DND-41 (cell line): ENCODE data around the gene ERMARD.

Experiments used
- ATAC-seq: fragments of 200-7000 bp; cut with Tn5 transposase; 3 replicates; pipeline ENCODE4 v1.9.1; 2021; ENCODE audit warnings: low read depth; ENCODE audit not compliant: insufficient read depth
- DNase-seq: peaks from one replicate; pipeline ENCODE4 v3.0.0-alpha.2; 2020
- H2AFZ ChIP-seq: 2 replicates; pipeline ENCODE4 v1.6.0; 2012; ENCODE audit warnings: low read depth, low read length
- H3K27ac ChIP-seq: 2 replicates; pipeline ENCODE4 v1.5.1; 2012; ENCODE audit warnings: low read length, inconsistent platforms
- H3K27me3 ChIP-seq: fragments of 200-600 bp; sonication (generic); 2 replicates; pipeline ENCODE4 v1.6.0; 2012; ENCODE audit warnings: low read length, mild to moderate bottlenecking, inconsistent platforms; ENCODE audit not compliant: insufficient read depth, poor library complexity
- H3K36me3 ChIP-seq: 2 replicates; pipeline ENCODE4 v1.5.1; 2012; ENCODE audit warnings: low read length, inconsistent platforms; ENCODE audit not compliant: insufficient read depth
- H3K4me1 ChIP-seq: 2 replicates; pipeline ENCODE4 v1.5.1; 2012; ENCODE audit warnings: mild to moderate bottlenecking, low read length; ENCODE audit not compliant: insufficient read depth
- H3K4me2 ChIP-seq: 2 replicates; pipeline ENCODE4 v1.6.0; 2012; ENCODE audit warnings: mild to moderate bottlenecking, moderate library complexity, low read length, inconsistent platforms; ENCODE audit not compliant: insufficient read depth
- H3K4me3 ChIP-seq, 2 experiments: fragments of 200-600 bp in 1 of 2; shearing (Covaris generic) in 1 of 2; 2 replicates each; pipeline ENCODE4 v1.5.1; 2012 to 2016; ENCODE audit warnings: inconsistent platforms in 2 of 2, low read length in 2 of 2, mild to moderate bottlenecking in 2 of 2, low read depth in 1 of 2, moderate library complexity in 1 of 2
- H3K79me2 ChIP-seq: 2 replicates; pipeline ENCODE4 v1.6.0; 2012; ENCODE audit warnings: low read length, inconsistent platforms; ENCODE audit not compliant: insufficient read depth
- H3K9ac ChIP-seq: 2 replicates; pipeline ENCODE4 v1.6.0; 2012; ENCODE audit warnings: low read depth, mild to moderate bottlenecking, inconsistent platforms, low read length, moderate library complexity
- H3K9me3 ChIP-seq: 2 replicates; pipeline ENCODE4 v1.5.1; 2012; ENCODE audit warnings: low read length, moderate library complexity, mild to moderate bottlenecking, inconsistent platforms; ENCODE audit not compliant: insufficient read depth, severe bottlenecking
- H4K20me1 ChIP-seq: 2 replicates; pipeline ENCODE4 v1.6.0; 2012; ENCODE audit warnings: low read length; ENCODE audit not compliant: insufficient read depth
- CTCF ChIP-seq: IDR thresholded peaks from 2 replicates; pipeline ENCODE4 v1.5.1; 2012; ENCODE audit warnings: borderline replicate concordance, low read length, moderate library complexity, mild to moderate bottlenecking; ENCODE audit not compliant: poor library complexity, severe bottlenecking; ENCODE audit errors: extremely low read depth
- EZH2 ChIP-seq: IDR thresholded peaks from 3 replicates; pipeline ENCODE4 v1.6.1; 2012; ENCODE audit warnings: borderline replicate concordance, low read depth, mild to moderate bottlenecking, moderate library complexity, low read length, inconsistent platforms; ENCODE audit not compliant: severe bottlenecking

Gene ERMARD

GRCh38 chr6:169751242-169752073 lies at the start of gene ERMARD, which contains the start of gene DYNLT2:
Gene ERMARD, plus strand, starts transcription at chr6:169751622. Its CDS starts 36 bp downstream, at chr6:169751658.
Gene DYNLT2, minus strand, starts transcription at chr6:169751572. Its CDS starts 114 bp downstream, at chr6:169751458.
- peak within 1 kb of the TSS; percentile 69 for H3K4me2 ChIP-seq
- no peaks in the 10 kb centered on the region for H3K27me3 ChIP-seq
- H3K36me3 ChIP-seq, result peaks cover 12% of the 10 kb centered on the region
- H3K9me3 ChIP-seq, result no peaks in the 10 kb centered on the region
- TF ChIP-seq EZH2 (no peak), CTCF (no peak)
- DNase-seq (peak; percentile 93), ATAC-seq (peak; percentile 95)
- peak within 1 kb of the TSS; percentile 87 for H2AFZ ChIP-seq
- peaks cover 30% of the 10 kb centered on the region for H3K4me1 ChIP-seq
- H4K20me1 ChIP-seq, result no peaks in the 10 kb centered on the region
- H3K9ac ChIP-seq, result peak within 1 kb of the TSS; percentile 99
- H3K4me3 ChIP-seq, result peak within 1 kb of the TSS; percentile 69 to 94
- H3K27ac ChIP-seq, result peak within 1 kb of the TSS; percentile 91
- H3K79me2 ChIP-seq, result peaks cover 32% of the 10 kb centered on the region

- H3K27me3 ChIP-seq, result no peaks in the 10 kb centered on the region
- ATAC-seq (peak; percentile 90), DNase-seq (peak; percentile 93)
- peak within 1 kb of the TSS; percentile 93 for H3K4me2 ChIP-seq
- peak within 1 kb of the TSS; percentile 87 for H3K27ac ChIP-seq
- H4K20me1 ChIP-seq, result peaks cover 30% of the 10 kb centered on the region
- H2AFZ ChIP-seq, result peak within 1 kb of the TSS; percentile 96
- H3K9me3 ChIP-seq, result peaks cover 1% of the 10 kb centered on the region
- peaks cover 55% of the 10 kb centered on the region for H3K4me1 ChIP-seq
- H3K9ac ChIP-seq, result peak within 1 kb of the TSS; percentile 97
- peak within 1 kb of the TSS; percentile 91 to 98 for H3K4me3 ChIP-seq
- H3K79me2 ChIP-seq, result peaks cover 74% of the 10 kb centered on the region
- TF ChIP-seq EZH2, result no peak
- no peak for TF ChIP-seq CTCF
- peaks cover 51% of the 10 kb centered on the region for H3K36me3 ChIP-seq
Observed at GRCh38 chr6:169701954-169702839, 49.2 kb upstream of the ERMARD start, which contains the start of the genes C6orf120 and WDR27. Gene C6orf120, plus strand, starts transcription at chr6:169702126. Its CDS starts 334 bp downstream, at chr6:169702460. Gene WDR27, minus strand, starts transcription at chr6:169702029. Its CDS starts 13,024 bp downstream, at chr6:169689005.

GRCh38 chr6:169702840-169703246 lies 48.6 kb upstream of the ERMARD start:
- H3K79me2 ChIP-seq, result peaks cover 79% of the 10 kb centered on the region

More at GRCh38 chr6:169702840-169703246, 48.6 kb upstream of the ERMARD start:
- Histone ChIP-seq H3K4me1 (peaks cover 55% of the 10 kb centered on the region), H3K4me3 (peak overlapping the region; percentile 91 to 98; a peak in 3 of 4 replicates), H2AFZ (no peak overlapping the region), H3K4me2 (peak overlapping the region; percentile 93), H4K20me1 (peaks cover 30% of the 10 kb centered on the region), H3K36me3 (peaks cover 52% of the 10 kb centered on the region), H3K9me3 (no peaks in the 10 kb centered on the region), H3K27ac (peak overlapping the region; percentile 87), H3K27me3 (no peaks in the 10 kb centered on the region), H3K9ac (peak overlapping the region; percentile 97)
- DNase-seq (no peak), ATAC-seq (no peak; the same call in 2 of the 3 replicates)
- TF ChIP-seq CTCF, result no peak
- no peak for TF ChIP-seq EZH2
